Measurements from ENCODE around the gene GRAMD1A.

The GRAMD1A gene

DNA sequence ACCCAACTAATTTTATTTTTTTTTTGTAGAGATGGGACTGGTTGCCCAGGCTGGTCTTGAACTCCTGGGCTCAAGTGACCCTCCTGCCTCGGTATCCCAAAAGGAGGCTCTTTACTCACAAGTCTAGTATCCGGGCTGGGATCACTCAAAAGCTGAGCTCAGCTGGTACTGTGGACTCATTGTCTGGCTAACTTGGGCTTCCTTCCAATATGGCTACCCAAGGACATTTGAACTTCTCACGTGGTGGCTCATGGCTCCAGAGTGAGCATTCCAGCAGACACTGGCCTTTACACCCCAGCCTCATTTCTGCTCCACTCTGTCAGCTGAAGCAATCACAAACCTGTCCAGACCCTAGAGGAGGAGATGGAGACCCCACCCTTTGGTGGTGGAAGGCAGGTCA is 70.3 kb downstream of the GRAMD1A start:
- TF ChIP-seq GATA3 (IDR thresholded peaks at IDR 0.05; ENCODE audit: low read depth, low read length) (no peak), GATA2 (IDR thresholded peaks at IDR 0.05; ENCODE audit: low read depth, low read length) (no peak)

DNA sequence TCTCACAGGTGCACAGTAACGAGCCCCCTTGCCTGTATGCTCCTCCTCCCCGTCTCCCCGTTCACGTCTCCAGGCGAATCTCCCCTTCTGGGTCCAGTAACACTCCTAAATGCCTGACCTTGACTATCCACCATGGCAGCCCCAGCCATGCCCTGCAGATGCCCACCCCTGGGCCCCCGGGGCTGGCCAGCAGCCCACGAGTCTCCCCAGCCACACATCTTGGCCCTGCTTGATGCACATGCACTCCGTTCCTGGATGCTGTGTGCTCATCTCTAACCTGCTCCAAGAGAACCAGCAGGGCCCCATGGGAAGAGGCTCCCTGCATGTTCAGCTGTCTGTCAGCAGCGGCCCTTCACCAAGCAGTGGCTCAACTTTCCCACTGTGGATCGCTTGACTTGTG is 73.4 kb downstream of the GRAMD1A start:
- TF ChIP-seq GATA3 (IDR thresholded peaks at IDR 0.05; ENCODE audit: low read depth, low read length): no peak
- no peak for TF ChIP-seq GATA2 (IDR thresholded peaks at IDR 0.05; ENCODE audit: low read depth, low read length)

DNA sequence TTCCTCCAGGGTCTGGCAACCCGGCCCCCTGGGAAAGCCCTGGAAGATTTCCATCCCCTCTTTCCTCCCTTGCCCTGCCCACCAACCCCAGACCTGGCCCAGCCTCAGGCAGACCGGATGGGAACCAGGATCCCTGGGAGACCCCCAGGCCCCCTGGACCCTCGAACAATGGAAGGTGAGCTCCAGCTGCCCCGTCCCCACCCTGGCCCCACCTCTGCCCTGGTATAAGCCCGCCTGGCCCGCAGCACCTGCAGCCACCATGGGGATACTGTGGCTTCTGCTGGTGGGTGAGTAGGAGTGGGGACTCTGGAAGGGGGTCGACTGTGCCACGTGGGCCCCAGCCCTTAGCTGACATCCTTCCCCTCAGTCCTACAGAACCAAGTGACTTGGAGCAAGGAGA is 73.8 kb downstream of the GRAMD1A start:
- TF ChIP-seq GATA3 (IDR thresholded peaks at IDR 0.05; ENCODE audit: low read depth, low read length) (no peak), GATA2 (IDR thresholded peaks at IDR 0.05; ENCODE audit: low read depth, low read length) (no peak)

DNA sequence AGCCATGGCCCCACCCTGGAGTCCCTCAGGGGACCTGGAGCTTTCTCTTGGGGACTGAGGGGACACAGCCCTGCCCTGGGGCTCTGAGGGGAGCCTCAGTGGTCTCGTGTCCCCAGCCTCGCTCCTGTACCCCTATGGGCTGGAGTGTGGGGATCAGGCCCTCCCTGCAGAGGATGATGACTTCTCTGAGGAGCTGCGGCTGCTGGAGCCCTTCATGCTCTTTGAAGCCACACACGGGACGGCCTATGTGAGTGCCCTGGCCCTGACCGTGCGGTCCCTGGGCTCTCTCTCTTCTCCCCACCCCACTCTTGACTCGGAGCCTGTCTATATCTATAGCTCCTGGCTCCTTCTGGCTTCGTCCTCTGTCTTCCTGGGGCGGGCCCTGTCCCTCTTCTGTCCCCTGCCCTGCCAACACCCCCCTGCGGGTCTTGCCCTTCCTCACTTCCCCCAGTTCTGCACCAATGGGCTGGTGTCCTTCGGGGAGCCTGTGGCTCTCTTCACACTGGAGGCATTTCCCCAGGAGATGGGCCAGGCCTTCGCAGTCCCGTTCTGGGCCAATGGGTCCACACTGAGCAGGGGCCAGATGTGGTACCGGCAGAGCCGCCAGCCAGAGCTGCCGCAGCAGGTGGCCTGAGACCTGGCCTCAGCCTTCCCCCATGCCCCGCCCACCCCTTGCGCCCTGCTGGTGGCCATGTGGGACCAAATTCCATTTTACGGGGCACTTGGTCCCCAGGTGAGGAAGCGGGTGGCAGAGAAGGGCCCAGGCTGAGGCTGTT is 74.5 kb downstream of the GRAMD1A start:
- no peak for TF ChIP-seq GATA3 (IDR thresholded peaks at IDR 0.05; ENCODE audit: low read depth, low read length)
- TF ChIP-seq GATA2 (IDR thresholded peaks at IDR 0.05; ENCODE audit: low read depth, low read length): no peak

DNA sequence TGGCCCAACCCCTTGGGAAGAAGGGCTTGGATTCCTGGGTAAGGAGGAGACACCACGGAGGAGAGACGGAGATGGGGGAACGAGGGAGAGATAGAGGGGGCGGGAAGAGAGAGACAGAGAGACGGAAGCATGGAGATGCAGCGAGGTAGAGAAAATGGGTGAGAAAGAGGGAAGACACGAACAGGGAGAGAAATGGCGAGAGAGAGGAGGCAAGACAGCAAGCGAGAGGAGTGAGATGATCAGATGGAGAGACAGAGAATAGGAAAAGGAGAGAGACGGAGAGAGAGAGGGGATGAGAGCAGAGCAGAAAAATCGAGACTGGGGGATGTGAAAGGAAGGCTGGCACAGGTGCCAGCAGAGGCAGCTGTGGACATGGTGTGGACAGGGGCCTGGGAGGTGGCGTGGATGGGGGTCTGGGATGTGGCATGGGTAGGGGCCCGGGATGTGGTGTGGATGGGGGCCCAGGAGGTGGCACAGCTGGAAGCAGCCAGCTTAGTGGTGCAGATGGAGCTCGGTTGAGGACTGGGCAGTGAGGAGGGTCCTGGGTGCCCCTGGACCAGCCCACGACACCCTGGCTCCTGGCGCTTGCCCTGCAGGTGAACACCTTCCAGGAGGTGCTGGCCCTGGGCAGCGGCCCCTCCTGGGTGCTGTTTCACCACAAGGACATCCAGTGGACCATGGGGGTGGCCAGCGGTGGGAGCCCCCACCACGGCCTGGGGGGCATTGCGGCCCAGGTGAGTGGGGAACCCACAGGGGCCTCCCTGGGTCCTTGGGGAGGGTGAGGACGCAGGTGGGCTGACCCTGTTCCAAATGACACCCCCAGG is 75.3 kb downstream of the GRAMD1A start:
- TF ChIP-seq GATA2 (IDR thresholded peaks at IDR 0.05; ENCODE audit: low read depth, low read length) (no peak), GATA3 (IDR thresholded peaks at IDR 0.05; ENCODE audit: low read depth, low read length) (no peak)

DNA sequence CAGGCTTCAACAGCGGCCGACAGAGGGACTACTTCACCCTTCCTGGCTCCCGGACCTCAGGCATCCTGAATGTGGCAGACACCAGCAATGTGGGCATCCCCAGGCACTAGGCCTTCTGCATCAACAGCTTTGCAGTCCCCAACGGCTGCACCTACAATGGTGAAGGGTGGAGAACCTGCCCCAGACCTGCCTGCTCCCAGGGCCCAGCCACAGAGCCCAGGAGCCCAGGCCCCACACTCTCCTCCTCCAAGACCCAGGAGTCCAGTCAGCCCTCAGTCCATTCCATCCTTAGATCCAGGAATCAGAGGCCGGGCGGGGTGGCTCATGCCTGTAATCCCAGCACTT is 75.9 kb downstream of the GRAMD1A start:
- TF ChIP-seq GATA3 (IDR thresholded peaks at IDR 0.05; ENCODE audit: low read depth, low read length) (no peak), GATA2 (IDR thresholded peaks at IDR 0.05; ENCODE audit: low read depth, low read length) (no peak)

Data from SH-SY5Y (cell line).